GM23248 (cell line): Measurements from ENCODE around the gene SPATS2.

Experiments
- EZH2 ChIP-seq: fragments of 200-600 bp; sonication (generic); IDR thresholded peaks from 2 replicates; pipeline ENCODE4 v1.6.1; 2018; ENCODE audit warnings: antibody characterized with exemption, mild to moderate bottlenecking; ENCODE audit not compliant: insufficient read depth, poor library complexity, severe bottlenecking
- EZH2phosphoT487 ChIP-seq: fragments of 200-600 bp; sonication (generic); IDR thresholded peaks from 2 replicates; pipeline ENCODE4 v1.6.1; 2018; ENCODE audit warnings: antibody characterized with exemption, moderate library complexity, mild to moderate bottlenecking, low read depth; ENCODE audit not compliant: insufficient read depth

GRCh38 chr12:49541140-49541861 is 174.0 kb downstream of the SPATS2 start:
- no peak for TF ChIP-seq EZH2
- no peak for TF ChIP-seq EZH2phosphoT487
